GM12892 (cell line): ENCODE data around the gene CXCR5.

Source experiments
- POLR2A ChIP-seq: IDR thresholded peaks from 2 replicates; pipeline ENCODE4 v1.6.1; 2011; ENCODE audit warnings: low read depth, low read length, control low read depth
- POLR2AphosphoS5 ChIP-seq: IDR thresholded peaks from 2 replicates; pipeline ENCODE4 v1.6.1; 2011; ENCODE audit warnings: low read depth, low read length, control low read depth
- TAF1 ChIP-seq: IDR thresholded peaks from 2 replicates; pipeline ENCODE4 v1.6.1; 2011; ENCODE audit warnings: low read depth, mild to moderate bottlenecking, control low read depth, low read length, borderline replicate concordance

DNA sequence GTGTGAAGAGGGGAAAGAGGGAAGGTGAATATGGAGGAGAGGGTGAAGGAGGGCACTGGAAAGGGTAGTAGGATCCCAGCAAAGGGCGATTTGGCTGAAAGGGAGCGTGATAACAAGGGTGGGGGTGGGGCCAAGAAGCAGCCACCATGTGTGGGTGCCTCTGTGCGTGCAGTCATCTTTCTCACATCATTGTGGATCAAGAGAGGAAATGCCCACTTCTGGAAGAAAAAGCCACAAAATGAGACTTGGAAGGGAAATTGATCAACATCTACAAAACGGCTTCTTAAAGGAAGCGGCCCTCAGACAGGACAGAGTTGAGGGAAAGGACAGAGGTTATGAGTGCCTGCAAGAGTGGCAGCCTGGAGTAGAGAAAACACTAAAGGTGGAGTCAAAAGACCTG lies 1.2 kb upstream of the CXCR5 start:
- no peak for TF ChIP-seq POLR2A
- no peak for TF ChIP-seq POLR2AphosphoS5
- no peak for TF ChIP-seq TAF1
